Activated T-cell treated with anti-CD3 and anti-CD28 coated beads for 48 hours (primary cell): ENCODE measurements around the gene TSPYL6.

Experiments
- DNase-seq: peaks from one replicate; pipeline ENCODE4 v3.0.0-alpha.2; 2020; ENCODE audit warnings: low read depth

Gene TSPYL6

DNA sequence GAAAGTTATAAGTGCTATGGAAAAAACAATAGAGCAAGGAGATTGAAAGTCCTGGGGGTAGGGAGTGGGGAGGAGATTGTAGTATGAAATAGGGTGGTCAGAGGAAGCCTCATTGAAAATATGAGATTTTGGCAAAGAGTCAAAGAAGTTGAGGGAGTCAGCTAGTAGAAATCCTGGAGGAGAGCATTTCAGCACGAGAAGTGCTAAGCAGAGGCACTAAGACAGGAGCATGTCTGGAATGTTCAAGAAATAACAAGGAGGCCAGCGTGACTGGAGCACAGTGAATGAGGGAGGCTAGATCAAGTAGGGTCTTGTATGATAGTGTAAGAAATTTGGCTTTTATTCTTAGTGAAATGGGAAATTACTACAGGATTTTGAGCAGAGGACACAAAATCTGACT lies 2.1 kb upstream of the TSPYL6 start:
- DNase-seq: no peak

DNA sequence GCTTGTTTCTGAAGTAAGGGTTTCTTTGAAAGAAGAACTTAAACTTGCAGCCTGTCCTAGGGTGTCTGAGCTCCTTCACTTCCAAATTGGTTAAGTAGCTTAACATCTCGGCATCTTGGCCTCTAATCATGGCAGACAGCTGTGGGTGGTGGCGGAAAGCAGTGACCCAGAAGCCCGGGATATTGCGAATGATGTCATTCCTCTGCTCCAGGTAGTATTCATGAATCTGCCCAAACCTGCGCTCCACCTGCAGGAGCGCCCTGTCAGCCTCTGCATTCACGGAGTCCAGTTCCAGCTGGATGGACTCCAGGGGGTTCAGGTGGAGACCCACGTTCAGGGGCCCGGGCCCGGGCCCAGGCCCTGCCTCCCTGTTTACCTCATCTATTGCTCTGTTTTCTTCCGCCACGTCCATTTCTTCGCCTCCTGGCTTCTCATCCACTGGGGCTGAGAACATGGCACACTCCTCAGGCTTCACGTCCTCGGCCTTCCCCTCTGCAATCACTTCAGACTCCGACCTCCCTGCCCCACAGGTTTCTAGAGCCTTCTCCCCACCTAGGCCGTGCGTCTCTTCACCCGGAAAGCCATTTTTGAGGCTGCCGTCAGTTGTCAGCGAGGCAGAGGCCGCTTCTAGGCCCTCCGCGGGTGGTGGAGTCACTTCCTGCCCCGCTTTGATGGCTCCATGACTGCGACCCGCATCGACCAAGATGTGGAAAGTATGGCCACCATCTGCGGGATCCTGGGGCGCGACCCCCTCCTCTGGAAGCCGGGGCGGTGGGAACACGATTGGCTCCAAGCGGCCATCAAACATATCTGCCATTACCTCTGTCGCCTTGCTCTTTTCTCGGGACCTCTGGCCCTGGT lies 569 bp downstream of the TSPYL6 start:
- DNase-seq: no peak

DNA sequence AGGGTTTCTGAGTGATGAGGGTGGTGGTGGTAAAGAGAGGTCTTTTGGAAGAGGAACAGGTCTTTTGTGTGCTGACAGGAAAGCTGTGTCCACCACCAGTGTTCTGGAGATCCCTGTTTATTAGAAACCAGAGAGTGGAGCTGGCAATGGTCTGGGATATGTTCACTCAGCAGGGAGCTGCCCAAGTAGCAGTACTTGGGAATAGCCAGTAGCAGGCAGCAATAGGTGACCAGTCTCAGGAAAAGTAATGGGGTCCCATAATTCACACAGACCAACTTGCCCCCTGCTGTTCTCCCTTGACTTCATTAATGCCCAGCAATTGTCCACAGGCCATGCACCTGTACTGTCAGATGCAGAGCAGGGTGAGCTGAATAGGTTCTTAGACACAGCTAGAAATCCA lies 1.8 kb downstream of the TSPYL6 start:
- DNase-seq: no peak

DNA sequence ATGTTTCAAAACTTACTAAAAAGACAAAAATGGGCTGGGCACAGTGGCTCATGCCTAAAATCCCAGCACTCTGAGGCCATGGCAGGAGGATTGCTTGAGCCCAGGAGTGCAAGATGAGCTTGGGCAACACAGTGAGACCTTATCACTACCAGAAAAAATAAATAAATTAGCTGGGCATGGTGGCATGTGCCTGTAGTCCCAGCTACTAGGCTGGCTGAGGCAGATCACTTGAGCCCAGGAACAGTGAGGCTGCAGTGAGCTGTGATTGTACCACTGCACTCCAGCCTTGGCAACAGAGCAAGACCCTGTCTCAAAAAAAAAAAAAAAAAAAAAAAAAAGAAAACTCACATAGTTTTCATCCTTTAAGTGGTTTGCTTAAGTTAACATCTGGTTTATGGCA lies 6.4 kb downstream of the TSPYL6 start:
- no peak for DNase-seq

DNA sequence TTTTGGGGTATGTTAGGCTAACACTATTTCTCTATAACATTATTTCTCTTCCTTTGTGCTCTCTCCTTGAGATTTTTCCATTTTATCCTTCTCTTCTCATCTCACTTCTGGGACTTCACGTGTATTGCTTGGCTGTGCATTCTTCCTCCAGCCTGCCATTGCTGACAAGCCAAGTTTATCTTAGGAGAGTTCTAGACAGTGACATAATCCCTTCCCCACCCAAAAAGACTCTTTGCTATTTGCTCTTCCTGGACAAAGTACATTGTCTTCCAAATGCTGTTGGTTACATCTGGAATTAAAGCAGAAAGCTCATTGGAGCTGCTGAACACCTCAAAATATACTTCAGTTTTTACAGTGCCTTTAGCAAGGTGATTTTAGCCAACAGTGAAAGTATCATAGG lies 8.9 kb downstream of the TSPYL6 start:
- DNase-seq: no peak

DNA sequence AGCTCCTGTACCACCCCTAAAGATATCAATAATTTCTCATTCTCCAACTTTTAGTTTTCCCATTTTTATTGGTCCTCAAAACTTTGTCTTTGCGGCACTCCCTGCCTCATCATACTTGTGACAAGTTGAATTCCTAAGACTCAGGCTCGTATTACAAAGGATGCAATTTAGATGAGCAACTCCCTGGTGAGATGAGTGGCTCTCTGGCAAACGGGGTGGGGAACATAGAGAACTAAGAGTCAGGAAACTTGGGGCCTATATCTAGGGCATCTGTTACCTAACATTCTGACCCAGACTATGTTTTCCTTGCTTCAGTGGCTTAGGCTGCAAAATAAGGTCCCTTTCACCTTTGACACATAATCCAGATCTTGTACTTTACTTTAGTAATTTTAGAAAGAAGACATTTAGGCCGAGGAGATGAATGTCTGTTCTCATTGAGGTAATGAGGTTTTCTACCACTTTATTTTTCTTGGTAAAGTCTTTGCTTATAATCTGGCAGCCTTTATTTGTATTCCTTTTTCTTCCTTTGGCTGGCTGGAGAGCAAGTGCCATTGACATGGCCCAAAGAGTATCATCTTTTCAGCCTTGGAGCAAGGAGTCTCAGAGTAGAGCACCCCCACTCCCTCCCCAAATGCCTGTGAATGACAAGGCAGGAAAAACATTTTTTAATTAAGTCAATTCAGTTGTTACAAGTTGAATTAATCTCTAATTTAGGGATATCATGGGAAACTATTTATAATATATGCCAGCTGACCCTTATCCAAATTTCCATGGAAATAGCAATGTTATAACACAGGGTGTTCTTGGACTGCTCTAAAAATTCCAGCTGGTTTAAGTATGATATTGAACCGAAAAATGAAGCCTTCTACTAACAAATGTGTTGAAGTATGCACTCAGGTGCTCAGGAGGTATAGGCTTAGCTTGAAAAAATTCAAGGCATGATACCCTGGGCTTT lies 15.2 kb downstream of the TSPYL6 start:
- no peak for DNase-seq

DNA sequence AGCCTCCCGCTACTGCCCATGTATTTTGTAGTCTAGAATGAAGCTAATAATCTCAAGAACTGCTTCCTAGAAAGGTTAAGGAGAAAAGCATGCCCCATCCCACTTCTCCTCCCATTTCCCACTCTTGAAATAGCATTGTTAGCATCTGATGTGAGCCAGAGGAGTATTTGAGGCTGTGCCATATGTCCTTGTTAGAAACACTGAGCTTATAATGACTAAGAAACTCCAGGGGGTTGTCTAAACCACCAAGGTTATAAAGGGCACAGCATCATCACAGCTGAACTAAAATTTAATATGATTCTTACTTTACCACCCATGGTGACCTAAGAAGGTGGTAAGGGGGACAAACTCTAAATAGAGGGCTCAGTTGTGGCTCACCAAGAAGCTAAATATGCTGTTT lies 16.6 kb downstream of the TSPYL6 start:
- DNase-seq: no peak

DNA sequence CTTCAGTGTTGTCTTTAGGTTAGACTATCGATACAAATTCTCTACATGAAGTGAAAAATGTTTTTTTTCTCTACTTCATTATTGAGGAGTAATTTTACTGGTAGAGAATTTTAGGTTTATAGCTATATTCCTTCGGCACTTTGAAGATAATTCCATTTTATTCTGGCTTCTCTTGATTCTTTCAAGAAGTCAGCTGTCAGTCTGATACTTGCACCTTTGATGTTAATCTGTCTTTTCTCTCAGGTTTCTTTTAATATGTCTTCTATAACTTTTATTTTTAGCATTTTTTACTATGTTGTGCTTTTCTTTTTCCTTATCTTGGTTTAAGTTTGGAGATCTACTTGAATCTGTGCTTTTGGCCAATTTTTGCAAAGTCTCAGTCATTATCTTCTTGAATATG lies 18.6 kb downstream of the TSPYL6 start:
- no peak for DNase-seq

DNA sequence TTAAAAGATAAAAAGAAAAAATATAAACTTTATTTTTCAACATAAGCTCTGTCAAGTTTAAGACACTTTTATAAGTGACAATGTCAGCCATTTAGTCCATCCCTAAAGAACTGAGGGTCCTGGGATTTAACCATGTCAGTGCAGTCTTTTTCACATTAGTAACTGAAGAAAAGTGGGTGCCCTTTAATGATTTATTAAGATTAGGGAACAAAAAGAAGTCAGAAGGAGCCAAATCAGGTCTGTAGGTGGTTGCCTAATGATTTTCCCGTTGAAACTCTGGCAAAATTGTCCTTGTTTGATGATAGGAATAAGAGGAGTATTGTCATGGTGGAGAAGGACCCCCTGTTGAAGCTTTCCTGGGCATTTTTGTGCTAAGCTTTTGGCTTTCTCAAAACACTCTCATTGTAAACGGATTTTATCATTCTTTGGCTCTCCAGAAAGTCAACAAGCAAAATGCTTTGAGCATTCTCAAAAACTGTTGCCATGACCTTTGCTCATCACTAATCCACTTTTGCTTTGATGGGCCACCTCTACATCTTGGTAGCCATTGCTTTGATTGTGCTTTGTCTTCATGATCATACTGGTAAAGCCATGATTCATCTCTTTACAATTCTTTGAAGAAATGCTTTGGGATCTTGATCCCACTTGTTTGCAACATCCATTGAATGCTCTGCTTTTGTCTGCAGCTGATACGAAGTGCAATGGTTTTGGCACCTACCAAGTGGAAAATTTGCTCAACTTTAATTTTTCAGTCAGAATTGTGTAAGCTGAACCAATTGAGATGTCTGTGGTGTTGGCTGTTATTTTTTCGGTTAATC lies 22.0 kb downstream of the TSPYL6 start:
- DNase-seq: no peak

DNA sequence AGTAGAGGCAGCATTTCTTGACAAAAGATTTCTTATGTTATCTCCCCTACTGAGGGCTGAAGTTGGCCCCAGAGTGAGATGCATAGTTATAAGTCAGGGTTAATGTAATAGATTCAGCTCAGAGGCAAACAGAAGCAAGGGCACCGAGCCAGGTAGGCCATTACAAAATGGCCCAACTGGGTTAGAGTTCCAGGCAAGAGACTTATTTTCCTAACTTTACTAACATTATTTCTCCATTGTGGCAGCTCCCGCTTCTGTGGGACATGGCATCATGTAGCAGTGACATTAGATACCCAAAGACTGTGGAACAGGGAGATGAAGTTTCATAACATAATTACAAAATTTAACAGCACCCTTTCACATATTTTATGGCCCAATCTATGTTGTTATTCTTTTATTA lies 27.1 kb downstream of the TSPYL6 start:
- DNase-seq: no peak

DNA sequence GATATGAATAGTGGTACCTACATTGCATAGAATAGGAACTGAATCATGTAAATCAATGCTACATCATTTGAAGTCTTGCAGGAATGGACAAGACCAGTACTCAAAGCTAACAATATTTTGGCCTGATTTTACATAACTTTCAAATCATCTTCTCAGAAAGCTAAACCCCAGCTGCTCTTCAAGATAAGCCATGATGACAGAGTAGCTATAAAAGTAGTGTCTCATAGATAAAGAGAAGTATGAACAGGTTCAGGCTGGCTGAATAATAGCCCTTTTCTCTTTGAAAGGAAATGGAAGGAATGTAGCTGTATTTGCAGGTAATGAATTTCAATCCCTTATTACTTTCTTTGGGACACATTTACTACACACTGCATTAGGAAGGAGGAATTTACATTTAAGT lies 28.2 kb downstream of the TSPYL6 start:
- no peak for DNase-seq

DNA sequence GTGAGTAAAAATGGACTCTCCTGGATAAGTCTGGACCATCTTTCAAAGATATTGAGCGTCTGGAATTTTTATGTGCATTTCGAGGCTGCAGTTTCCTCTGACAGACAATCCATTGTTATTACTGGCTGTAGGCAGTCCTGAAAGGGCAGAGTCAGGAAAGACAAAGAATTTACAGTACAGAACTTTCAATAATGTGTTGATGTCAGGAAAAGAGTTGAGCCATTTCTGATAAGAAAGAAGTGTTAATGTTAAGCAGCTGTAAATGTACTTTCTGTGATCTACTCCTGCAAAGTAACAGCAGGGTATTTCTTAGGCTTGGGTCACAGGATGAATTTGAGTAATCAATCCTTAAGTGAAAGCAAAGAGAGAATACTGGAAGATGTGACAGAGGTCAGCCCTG lies 29.8 kb downstream of the TSPYL6 start:
- DNase-seq: no peak

DNA sequence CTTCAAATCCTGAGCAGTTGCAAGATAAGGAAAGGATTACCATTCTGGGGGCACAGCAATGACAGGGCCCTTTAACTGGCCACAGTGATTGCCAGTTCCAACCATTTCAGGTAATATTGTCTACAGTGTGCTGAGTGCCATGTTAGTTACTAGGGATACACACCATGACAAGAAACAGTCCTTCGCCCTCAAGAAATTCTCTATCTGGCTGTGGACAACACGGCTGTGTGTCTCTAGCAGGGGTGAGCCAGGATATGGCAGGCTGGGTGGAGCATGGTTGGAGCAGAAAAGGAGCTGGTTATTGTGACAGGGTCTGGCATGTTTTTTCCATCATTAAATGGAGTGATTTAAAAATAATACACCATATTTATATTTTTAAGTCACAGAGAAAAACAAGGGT lies 31.0 kb downstream of the TSPYL6 start:
- no peak for DNase-seq

DNA sequence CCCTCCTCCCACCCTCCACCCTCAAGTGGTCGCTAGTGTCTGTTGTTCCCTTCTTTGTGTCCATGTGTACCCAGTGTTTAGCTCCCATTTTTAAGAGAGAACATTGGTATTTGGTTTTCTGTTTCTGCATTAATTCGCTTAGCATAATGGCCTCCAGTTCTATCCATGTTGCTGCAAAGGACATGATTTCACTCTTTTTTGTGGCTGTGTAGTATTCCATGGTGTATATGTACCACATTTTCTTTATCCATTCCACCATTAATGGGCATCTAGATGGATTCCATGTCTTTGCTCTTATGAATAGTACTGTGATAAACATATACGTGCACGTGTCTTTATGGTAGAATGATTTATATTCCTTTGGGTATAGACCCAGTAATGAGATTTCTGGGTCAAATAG lies 42.9 kb downstream of the TSPYL6 start:
- no peak for DNase-seq

DNA sequence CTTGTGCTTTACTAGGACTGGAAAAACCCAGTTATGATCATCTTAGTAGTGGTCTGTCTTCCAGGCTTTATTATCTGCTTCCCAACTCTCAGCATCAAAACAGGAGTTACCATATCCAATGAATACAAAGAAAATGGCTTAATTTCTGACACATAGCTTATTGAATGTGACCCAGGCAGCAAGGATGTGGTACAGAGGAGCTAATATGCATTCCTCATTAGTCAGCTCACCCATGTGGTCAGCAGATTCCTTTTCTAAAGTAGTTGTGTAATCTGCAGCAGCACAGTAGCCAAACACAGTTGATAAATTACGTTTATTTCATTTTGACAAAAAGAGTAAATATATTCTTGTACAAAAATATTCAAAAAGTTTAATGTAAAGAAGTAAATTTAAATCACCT lies 43.6 kb downstream of the TSPYL6 start:
- no peak for DNase-seq

DNA sequence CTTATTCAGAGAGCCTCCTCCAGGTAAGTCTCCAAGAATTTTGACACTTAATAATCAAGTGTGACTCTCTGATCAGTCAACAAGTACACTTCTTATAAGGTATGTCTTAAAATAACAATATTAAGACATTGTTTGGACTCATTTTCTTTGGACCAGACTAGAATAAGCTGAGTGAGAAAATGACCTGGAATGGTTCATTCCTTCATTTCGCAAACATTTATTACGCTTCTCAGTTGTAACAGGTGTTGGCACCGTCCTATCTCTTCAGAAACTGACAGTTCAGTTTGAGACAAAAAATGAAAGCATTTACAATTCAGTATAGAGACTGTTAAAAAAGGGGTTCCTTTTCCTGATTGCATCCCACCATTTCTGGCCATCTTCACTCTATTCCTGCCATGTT lies 46.6 kb downstream of the TSPYL6 start:
- no peak for DNase-seq

DNA sequence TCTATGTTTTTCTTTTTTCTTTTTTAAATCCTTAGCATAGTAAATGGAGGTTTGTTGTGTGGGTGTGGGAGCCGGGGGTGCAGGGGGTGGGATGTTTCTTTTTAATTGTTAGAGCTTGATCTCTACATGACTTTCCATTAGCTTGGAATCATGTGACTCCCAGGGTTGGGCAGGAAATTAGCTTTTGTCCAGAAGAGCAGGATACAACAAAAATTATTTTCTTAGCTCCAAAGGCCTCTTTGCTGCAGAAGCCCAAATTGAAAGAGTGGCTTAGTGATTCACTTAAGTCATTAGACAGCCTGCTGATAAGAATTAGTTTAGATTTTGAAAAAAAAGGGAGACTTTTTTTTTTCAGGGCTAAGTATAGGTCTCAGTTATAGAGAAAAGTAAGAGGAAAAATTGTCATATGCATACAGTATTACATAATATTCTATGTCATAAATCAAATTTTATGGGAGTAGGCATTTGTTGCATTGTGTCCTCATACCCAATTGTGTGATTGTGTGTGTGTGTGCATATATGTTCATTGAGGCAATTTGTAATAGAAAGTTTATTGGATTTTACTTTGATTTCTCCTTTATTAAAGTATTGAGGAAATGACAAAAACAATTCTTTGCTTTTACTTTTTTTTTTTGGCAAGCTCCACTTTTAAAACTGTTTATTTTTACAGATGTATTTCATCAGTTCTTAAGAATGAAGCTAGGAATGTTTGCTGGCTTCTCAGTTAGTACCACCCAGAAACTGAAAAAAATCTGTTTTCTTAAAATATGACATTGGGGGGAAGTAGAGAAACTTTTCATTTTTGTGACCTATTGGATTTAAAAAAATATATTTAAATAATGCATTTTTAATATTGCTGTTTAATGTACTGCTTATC lies 47.4 kb downstream of the TSPYL6 start:
- DNase-seq: no peak

DNA sequence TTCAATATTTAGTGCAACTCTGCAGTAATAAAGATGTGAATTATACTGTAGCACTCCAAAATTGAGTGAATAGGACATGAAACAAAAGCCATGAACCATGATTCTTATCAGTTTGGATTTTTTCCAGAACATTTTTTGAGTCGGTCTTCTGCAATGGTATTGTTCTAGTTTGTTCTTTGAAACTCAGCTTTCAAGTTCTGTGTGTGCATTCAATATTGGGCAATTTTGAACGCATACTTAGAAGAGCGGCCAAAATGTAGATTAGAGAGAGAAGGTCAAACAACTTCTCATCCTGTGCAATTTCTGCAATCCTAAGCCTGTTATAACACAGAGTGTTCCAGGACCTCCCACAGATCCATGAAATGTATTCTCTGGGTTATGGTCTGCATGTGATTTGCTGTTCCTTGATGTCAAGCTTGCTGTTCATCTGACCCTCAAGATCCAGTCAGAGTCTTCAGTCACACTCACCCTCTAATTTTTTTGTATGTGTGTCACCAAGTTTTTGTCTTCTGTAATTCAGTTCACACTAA lies 48.3 kb downstream of the TSPYL6 start:
- DNase-seq: no peak

DNA sequence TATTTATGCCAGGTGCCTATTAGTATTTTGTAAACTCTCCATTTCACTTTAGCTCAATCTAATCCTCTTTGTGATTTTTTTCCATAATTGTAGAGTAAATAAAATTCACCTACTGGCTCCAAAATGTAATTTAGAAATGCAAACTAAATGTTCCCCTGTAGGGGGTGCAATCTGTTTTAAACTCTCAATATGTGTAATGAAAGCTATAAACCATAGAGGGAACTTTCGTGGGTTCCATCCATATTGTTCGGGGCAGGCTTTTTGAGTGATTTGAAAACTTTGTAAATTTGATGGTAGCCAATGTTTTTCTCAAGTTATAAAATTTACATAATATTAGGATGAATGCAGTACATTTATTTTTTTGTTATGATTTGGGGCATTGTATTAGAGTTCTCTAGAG lies 49.4 kb downstream of the TSPYL6 start:
- no peak for DNase-seq

DNA sequence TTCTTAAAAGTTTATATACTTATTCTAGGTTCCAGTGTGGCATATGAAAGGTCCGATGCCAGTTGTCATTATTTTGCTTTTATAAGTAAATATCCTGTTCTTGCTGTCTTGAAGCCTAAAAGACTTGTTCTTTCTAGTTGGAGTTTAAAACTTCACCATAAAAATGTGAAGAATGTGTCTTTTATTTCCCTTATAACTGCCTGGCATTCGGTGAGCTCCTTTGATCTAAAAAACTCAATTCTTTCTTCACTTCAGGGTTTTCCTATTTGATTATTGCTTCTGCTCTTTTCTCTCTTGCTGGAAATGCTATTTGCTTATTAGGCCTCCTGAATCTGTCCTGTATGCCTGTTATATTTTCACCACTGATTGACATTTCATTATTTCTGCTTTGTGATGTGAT lies 51.6 kb downstream of the TSPYL6 start:
- no peak for DNase-seq
